HG03066 (cell line): Measurements from ENCODE around the gene EZR.

Source experiments
- ATAC-seq: cut with Tn5 transposase; IDR thresholded peaks from one replicate; pipeline ENCODE4 v1.9.1; 2021; ENCODE audit warnings: low read depth; ENCODE audit not compliant: unreplicated experiment

EZR gene

DNA sequence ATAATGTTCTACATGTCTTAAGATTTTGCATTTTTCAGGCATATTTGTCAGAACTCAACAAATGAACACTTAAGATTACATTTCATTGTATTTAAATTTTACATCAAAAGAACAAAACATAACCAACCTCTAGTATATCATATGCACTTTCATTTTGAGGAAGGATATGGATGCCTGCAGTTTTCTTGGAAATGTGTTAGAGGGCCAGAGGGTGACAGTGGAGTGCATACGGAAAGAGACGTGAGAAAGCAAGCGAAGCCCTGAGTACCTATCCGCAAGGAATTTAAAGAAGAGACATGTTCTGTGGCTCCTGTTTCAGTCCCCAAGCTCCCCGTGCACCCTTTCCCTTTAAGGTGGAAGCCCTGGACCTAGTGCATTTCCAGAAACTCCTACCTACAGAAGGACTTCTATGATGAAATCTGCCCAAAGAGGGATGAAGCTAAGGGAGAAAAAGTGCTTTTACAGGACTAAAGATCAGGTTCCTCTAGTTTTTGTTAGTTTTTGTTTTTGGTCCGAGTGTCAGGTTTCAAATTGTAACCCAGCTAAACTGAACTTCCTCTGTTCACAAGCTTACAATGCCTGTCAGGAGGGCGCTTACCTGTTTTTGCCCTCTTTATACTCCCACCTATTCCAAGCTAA is 38.8 kb downstream of the EZR start:
- ATAC-seq: no peak

GRCh38 chr6:158778005-158778527 is 41.1 kb downstream of the EZR start:
- no peak for ATAC-seq

DNA sequence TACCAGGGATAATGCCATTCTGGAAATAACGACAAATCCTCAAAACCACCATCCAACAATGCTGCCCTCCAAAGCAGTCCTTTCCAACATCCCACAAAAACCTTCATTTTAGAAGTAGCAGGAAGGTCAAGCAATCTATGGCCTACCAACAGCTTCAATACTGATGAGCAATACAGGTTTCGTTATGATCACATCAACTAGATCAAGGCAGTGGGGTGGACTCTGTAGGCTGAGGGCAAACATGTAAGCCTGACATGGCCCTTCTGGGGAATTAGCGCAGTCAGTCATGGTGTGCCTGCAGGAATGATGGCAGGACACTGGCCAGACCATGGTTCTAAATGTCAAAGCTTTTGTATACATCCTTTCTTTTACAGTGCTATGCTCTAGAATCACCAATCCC is 41.7 kb downstream of the EZR start:
- no peak for ATAC-seq

GRCh38 chr6:158776737-158777136 is 42.4 kb downstream of the EZR start:
- no peak for ATAC-seq

DNA sequence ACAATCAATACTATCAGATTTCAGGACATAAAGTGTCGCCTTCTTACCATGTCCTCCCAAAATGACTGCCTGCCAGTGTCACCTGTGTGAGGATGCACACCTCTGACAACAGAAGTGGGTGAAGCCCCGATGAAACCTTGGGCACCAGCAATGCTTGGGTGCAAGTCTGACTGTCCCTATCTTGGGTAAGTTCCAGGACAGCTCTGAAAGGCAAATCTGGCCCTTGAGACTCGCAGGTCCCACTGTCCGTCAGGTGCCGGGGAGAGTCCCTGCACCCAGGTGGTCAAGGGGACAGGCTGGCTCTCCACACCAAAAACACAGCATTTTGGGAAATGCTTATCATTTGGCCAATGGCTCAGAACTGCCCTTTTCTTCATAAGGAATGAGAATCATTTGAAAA is 43.3 kb downstream of the EZR start:
- no peak for ATAC-seq

DNA sequence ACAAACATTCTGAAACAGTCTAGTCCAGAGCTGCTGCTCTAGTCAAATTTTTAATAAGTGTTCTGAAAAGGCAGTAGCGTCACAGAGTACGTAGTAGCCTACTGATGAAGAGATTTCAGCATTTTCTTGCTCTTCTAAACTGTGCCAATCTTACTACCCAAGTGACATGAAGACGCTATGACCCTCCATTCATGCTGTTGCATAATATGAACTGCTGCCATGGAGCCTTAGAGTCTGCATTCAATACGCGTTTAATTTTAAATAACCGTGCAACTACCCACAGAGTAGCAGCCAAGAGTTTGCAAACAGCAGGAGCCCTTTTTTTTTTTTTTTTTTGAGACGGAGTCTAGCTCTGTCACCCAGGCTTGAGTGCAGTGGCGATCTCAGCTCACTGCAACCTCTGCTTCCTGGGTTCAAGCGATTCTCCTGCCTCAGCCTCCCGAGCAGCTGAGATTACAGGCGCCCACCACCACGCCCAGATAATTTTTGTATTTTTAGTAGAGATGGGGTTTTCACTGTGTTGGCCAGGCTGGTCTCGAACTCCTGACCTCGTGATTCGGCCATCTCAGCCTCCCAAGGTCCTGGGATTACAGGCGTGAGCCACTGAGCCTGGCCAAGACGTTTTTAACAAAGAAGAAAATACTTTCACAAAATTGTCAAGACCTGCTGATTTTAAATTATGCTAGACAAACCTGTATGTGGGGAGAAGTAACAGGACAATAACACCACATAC is 44.3 kb downstream of the EZR start:
- ATAC-seq: no peak

DNA sequence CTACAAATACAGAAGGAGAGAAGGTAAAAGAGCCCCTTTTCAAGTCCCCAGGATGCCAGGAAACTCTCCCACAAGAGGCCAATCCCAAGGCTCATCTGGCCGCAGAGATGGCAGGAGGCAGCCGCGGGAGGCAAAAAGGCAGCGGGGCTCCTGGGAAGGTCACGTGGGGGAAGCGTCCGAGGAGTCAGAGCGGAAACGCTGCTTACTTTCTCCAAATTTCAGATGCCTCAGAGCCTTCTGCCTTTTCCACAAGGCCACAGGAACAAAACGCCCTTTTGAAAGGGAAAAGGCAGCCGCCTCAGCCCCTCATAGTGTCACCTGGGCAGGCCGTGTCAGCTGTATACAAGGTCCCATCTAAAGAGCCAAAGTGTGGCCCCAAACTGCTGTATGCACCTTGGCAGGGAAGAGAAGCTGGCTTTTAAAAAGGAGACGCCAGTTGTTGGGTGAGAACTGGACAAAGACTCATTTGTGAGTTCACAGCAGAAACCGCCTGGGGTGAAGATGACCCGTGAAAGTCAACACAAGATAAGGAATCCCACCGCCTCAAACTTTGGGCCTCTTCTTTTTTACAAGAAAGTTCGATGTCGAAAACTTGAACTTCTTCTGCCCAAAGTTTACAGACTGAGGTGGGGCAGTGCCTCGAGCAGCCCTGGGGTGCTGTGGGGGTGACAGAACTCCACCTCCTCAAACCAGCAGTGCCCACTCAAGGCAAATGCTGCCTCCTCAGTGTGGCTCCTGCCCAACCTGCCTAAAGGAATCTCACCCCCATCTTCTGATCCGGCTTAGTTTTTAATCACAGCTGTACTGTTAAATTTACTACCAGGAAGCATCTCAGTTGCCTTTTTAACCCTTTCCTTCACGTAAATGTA is 45.4 kb downstream of the EZR start:
- no peak for ATAC-seq

- ATAC-seq: no peak
Observed at GRCh38 chr6:158772851-158773371, 46.3 kb downstream of the EZR start.

- no peak for ATAC-seq
Observed at GRCh38 chr6:158772172-158772571, 47.0 kb downstream of the EZR start.

- no peak for ATAC-seq
Observed at GRCh38 chr6:158771399-158772152, 47.6 kb downstream of the EZR start.

- ATAC-seq: no peak
Observed at GRCh38 chr6:158770533-158771330, 48.4 kb downstream of the EZR start.

DNA sequence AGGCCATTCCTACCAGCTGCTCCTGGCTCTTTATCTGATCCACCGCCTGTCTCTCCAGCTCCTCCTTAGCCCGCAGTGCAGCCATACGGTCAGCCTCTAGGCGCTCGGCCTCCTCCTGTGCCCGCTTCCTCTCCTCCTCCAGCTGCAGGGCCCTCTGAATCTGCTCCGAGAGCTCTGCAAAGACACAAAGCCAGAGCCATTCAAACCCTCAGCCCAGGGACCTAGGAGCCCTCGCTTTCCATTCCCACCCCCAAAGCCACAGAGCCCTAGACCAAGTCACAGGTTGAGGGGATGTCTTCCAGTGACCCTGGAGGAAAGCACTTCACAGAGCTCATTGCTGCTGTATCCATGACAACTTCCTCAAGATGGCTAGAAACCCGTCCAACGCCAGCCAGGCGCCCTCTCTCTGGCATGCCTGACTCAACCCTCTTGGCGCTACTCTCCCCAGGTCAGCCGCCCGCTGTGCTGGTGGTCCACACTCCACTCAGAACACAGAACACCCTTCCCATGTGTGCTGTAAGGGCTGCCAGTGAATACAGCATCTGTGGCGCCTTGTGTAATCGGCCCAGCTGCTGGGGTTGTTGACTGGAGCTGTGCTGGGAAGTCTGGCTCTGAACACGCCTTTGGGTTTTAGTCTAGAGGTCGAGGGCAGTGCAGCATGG is 49.3 kb downstream of the EZR start:
- no peak for ATAC-seq

DNA sequence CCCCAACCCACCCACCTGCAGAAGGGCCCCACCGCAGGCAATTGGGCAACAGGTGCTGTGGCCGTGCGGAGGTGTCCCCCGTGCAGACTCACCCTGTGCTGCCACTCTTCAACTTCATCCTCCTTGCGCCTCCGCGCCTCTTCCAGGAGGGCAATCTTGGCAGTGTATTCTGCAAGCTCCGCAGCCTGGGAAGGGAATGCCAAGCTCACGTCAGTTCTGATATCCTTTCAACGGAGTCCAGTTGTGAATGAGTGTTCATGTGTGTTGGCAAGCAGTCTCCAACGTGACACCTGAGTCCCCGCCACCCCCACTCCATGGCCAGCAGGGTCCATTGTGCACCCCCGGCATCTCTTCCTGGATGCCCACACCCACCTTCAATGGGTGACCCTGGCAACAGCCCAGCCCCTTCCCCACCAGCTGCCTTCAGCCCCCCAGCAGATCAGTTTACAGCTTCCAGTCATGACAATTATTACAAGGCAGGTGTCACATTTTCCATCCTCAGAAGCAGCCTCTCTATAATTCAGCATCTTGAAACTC is 49.9 kb downstream of the EZR start:
- ATAC-seq: no peak

- ATAC-seq: no peak
Observed at GRCh38 chr6:158768436-158768835, 50.7 kb downstream of the EZR start.

GRCh38 chr6:158767709-158768108 is 51.5 kb downstream of the EZR start:
- ATAC-seq: no peak

DNA sequence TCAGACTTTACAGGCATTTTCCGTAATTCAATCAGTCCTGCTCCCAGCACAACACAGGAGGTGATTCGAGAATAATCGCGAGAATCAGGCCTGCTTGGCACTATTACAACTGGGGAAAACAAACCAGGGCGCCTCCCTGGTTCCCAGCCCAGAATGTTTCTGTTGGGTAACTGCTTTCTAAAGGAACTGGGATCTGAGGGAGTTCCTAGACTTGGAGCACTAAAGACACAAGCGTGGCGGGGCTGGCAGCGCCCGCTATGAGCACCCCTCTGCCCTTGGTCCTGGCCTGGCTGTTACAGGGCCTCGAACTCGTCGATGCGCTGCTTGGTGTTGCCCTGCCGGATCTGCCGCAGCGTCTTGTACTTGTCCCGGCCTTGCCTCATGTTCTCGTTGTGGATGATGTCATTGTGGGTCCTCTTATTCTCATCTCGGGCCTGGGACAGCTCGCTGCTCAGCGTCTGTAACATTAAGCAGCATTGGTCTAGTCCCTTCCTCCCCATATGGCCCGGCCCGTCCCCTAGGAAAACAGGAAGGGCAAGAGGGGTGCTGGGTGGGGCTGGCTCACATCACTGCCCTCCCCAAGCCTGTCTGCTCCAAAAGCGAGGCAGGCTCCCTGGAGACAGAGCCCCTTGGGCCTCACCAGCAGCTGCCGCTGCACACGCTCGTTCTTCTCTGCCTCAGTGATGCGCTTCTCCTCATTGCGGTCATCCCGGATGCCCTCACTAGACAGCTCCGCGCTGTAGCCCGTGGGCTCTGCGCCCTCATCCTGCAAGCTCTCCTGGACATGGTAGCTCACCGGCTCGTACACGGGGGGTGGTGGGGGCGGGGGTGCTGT is 52.3 kb downstream of the EZR start:
- ATAC-seq: no peak

DNA sequence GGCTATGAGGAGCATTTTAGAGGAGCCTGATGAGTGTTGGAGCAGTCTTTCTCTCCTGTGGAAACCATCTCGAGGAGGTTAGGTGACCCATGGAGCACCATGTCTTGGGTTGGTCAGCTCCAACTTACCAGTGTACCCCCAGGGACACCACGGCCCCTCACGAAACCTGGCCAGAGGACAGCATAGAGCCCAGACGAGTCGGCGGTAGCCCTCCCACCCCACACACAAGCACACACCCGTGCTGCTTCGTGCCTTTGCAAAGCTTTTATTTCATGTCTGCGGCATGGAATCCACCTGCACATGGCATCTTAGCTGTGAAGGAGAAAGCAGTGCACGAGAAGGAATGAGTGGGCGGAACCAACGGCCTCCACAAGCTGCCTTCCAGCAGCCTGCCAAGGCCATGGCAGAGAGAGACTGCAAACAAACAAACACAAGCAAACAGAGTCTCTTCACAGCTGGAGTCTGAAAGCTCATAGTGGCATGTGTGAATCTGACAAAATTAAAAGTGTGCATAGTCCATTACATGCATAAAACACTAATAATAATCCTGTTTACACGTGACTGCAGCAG is 53.6 kb downstream of the EZR start:
- no peak for ATAC-seq

GRCh38 chr6:158764926-158765325 is 54.2 kb downstream of the EZR start:
- ATAC-seq: no peak
